Measurements from ENCODE around the gene PRDM13.
A peak's percentile ranks its signal among the peaks of the same experiment; 100 is the strongest.

Gene PRDM13

GRCh38 chr6:99606656-99607415 is at the start of gene PRDM13:
Gene PRDM13 (plus strand): TSS chr6:99606833. CDS start chr6:99607035, 202 bp downstream.
- TF ChIP-seq ZNF274 (IDR thresholded peaks at IDR 0.05; ENCODE audit: low read depth, low read length) = no peak
- H3K4me3 ChIP-seq (ENCODE audit: low read length) = no peak within 1 kb of the TSS

- TF ChIP-seq ZNF274 (IDR thresholded peaks at IDR 0.05; ENCODE audit: low read depth, low read length) = no peak
- H3K4me3 ChIP-seq (ENCODE audit: low read length) = no peak overlapping the region
These were observed 47.6 kb upstream of the PRDM13 start for GRCh38 chr6:99559057-99559456.

DNA sequence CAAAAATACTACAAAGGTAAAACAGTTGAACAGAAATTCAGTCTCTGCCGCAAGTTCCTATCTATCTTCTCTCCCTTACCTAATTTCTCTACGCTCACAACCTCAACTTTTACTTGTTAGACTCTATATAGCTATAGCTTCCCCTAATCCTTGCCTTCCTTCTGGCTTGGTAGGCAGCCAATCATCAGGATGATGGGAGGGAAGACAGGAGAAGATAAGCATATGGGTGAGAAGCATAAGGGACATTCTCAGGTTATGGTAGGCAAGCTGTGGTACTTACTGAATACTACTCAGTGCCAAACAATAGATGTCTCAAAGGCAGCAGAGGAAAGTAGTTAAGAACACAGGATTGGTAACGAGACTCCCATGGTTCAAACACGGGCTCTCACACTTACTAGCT is 46.0 kb upstream of the PRDM13 start:
- no peak for TF ChIP-seq ZNF274 (IDR thresholded peaks at IDR 0.05; ENCODE audit: low read depth, low read length)
- H3K4me3 ChIP-seq (ENCODE audit: low read length) = no peak overlapping the region

DNA sequence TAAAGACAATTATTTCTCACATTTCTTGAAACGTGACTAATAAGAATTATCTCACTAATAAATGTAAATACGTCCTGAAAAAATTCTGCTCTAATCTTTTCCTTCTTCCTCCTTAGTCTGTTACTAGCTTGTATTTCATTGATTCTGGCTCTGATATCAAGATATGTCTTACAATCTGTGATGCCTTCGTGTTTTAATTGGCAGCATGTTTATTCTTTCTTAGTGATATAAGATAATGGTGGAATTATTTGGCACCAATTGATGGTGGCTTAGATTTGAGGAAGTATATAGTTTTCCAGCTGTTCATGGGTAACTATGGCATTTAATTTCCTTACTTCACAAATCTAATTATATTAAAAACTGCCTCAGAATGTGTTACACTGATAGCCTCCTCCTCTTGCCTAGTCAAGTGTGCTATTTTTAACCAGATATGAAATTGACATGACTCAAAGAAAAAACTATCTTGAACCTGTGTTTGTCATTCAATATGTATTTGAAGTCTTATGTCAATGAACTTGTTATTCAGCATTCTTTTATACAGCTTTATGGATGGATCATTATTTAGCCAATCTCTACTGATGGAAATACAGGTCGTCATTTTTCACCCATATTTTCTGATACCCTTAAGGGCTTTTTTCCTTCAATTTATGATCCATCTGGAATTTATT is 43.4 kb upstream of the PRDM13 start:
- TF ChIP-seq ZNF274 (IDR thresholded peaks at IDR 0.05; ENCODE audit: low read depth, low read length) = no peak
- H3K4me3 ChIP-seq (ENCODE audit: low read length) = no peak overlapping the region

DNA sequence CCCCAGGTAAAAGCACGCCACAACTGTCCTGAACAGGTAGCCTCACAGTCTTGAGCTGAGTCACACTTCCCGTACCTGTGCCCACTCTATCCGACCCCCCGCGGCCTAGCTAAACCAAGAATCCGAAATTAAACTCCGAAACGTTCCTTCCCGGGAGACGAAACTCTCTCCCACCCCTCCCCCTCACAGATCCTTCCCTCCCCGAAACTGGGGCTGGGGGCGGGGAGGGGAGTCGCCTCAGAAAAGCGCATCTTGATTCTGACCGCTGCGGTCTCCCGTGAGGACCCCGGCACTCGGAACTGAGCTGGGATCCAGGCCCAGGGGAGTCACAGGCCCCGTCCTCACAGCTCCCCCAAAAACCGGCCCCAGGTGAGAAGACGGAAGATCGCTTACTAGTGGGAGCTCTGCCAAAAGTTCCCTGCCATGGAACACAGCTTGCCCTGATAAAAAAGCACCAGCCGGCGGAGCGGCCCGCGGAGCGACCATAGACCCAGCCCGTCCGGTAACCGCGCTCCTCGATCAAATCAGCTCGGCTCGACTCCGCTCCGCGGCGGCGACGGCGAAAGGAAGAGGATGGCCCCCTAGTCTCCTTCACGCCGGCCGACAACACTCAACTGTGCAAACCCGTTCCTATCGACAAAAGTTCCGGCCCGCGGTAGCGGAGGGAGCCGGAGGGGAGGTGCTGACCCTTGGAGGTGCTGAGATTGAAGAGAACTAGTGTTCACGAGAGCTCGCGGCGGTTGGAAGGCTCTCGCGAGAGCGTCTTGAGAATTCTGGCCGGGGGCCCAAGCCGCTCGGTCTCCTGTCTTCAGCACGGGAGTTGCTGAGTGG is 38.3 kb upstream of the PRDM13 start, which contains the start of gene CCNC:
Gene CCNC (minus strand): TSS at position 558 of the 831 bp plus-strand sequence. CDS start 133 bp downstream, at position 425.
- peak within 1 kb of the TSS; percentile 85 for H3K4me3 ChIP-seq (ENCODE audit: low read length)
- no peak for TF ChIP-seq ZNF274 (IDR thresholded peaks at IDR 0.05; ENCODE audit: low read depth, low read length)

- TF ChIP-seq ZNF274 (IDR thresholded peaks at IDR 0.05; ENCODE audit: low read depth, low read length) = no peak
- no peak overlapping the region for H3K4me3 ChIP-seq (ENCODE audit: low read length)
These were observed 32.5 kb upstream of the PRDM13 start for GRCh38 chr6:99573980-99574617.

- no peak overlapping the region for H3K4me3 ChIP-seq (ENCODE audit: low read length)
- no peak for TF ChIP-seq ZNF274 (IDR thresholded peaks at IDR 0.05; ENCODE audit: low read depth, low read length)
These were observed 30.9 kb upstream of the PRDM13 start for GRCh38 chr6:99575544-99576227.

GRCh38 chr6:99579781-99580180 is 26.9 kb upstream of the PRDM13 start:
- no peak for TF ChIP-seq ZNF274 (IDR thresholded peaks at IDR 0.05; ENCODE audit: low read depth, low read length)
- H3K4me3 ChIP-seq (ENCODE audit: low read length) = no peak overlapping the region

DNA sequence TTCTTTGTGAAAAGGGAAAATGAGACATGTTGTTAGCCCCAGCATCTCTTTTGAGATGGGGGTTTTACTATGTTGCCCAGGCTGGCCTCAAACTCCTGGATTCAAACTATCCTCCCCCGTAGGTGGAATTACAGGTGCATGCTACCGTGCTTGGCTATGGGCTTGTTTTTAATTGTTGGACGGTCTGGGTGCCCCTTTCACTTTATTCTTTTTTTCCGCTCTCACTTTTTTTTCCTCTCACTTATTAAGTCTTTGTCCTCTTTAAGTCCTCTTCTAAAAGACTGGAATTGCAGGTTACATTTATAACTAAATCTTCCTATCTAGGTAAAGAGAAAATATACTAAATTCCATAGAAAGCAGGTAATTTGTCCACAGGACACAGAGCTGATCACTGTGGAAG is 18.8 kb upstream of the PRDM13 start:
- H3K4me3 ChIP-seq (ENCODE audit: low read length) = no peak overlapping the region
- TF ChIP-seq ZNF274 (IDR thresholded peaks at IDR 0.05; ENCODE audit: low read depth, low read length) = no peak

DNA sequence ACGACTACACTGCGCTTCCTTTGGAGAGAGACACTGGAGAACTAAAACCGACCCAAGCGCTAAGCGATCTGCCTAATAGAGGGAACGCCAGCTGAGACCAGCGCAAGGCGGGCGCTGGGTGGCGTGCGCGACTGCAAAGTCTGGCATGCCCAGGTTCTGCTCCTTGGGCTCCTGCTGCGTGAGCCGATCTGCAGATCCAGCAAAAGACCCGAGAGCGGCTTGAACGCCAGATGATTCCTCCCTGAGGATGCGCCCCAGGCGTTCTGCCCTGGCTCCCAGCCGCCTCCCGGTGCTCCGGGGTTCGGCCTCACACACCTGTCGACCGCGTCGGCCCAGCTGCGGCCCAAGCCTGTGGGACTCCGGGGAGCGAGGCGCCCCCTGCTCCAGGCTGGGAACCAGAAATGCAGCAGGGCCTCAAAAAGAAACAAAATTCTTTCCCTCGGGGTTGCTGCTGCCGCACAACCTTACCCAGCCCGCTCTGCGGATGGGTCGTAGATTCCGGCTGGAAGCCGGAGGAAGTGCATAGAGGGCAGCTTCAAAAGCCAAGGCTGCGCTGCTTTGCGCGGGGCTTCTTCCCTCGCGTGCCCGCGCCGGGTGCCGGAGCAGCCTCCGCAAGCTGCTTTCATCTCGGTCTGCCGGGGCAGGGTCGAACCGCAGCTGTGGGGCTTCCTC is 17.9 kb upstream of the PRDM13 start:
- TF ChIP-seq ZNF274 (IDR thresholded peaks at IDR 0.05; ENCODE audit: low read depth, low read length) = no peak
- peak overlapping the region; percentile 52; the same call in 1 of the 2 replicates for H3K4me3 ChIP-seq (ENCODE audit: low read length)

- H3K4me3 ChIP-seq (ENCODE audit: low read length) = peak overlapping the region; percentile 52; the same call in 1 of the 2 replicates
These were observed 17.4 kb upstream of the PRDM13 start for GRCh38 chr6:99589290-99589672.

GRCh38 chr6:99589907-99590493 is 16.6 kb upstream of the PRDM13 start:
- no peak overlapping the region for H3K4me3 ChIP-seq (ENCODE audit: low read length)
- no peak for TF ChIP-seq ZNF274 (IDR thresholded peaks at IDR 0.05; ENCODE audit: low read depth, low read length)

More at GRCh38 chr6:99589290-99589672, 17.4 kb upstream of the PRDM13 start:
- no peak for TF ChIP-seq ZNF274 (IDR thresholded peaks at IDR 0.05; ENCODE audit: low read depth, low read length)
